HepG2 (cell line): Measurements from ENCODE around the gene PDE4D. TPM values are rescaled to one million over a fixed set of nuclear protein-coding genes. Genes with fewer than 3 reads are reported as not detected.

Source experiments
- ATAC-seq: fragments of 200-7000 bp; cut with Tn5 transposase; 3 replicates; pipeline ENCODE4 v1.9.1; 2020; ENCODE audit warnings: mild to moderate bottlenecking, moderate library complexity
- BruUV-seq: library from RNA; stranded (reverse); fragments of 400-500 nt; replicated peaks from 2 replicates; lab custom pipeline; 2021; lab: Mats Ljungman, UMichigan
- CTCF ChIA-PET: fragments of 300-600 bp; formaldehyde crosslinking; extraction: SDS; loops from one replicate; lab custom pipeline; 2021; ENCODE audit warnings: low total read pairs, inconsistent platforms, low intra/inter-chr PET ratio; lab: Yijun Ruan, JAX
- POLR2A ChIA-PET: fragments of 350-600 bp; sonication (Branson Sonifier 250); formaldehyde crosslinking; loops from one replicate; lab custom pipeline; 2020; ENCODE audit warnings: antibody characterized with exemption, inconsistent platforms; lab: Yijun Ruan, JAX
- DNase-seq: peaks from one replicate; pipeline ENCODE4 v3.0.0-alpha.2; 2015; ENCODE audit warnings: low spot score
- FAIRE-seq: peaks from 3 replicates; lab custom pipeline; 2011; peaks lifted over from hg19 to GRCh38; lab: Jason Lieb, UNC
- H2AFZ ChIP-seq: one replicate; pipeline ENCODE4 v1.6.1; 2011; ENCODE audit warnings: low read length, inconsistent platforms
- H3K27ac ChIP-seq: fragments of 300-600 bp; 3 replicates; pipeline ENCODE4 v1.8.0; 2011; ENCODE audit warnings: mixed run types, mild to moderate bottlenecking, mixed read lengths, low read length, inconsistent platforms; ENCODE audit not compliant: insufficient read depth; ENCODE audit errors: extremely low read length
- H3K27me3 ChIP-seq, 2 experiments: fragments of 200-600 bp in 1 of 2; 2 replicates in 1 of 2; 3 replicates in 1 of 2; pipeline versions ENCODE4 v1.6.0 to v1.8.0; 2011; ENCODE audit warnings: low read length in 2 of 2, mild to moderate bottlenecking in 2 of 2, moderate library complexity in 2 of 2, inconsistent platforms in 1 of 2; ENCODE audit not compliant: insufficient read depth in 2 of 2, control insufficient read depth in 1 of 2
- H3K36me3 ChIP-seq, 2 experiments: fragments of 200-600 bp in 1 of 2; replicated peaks in 1 of 2; 2 replicates in 1 of 2; 3 replicates in 1 of 2; pipeline versions ENCODE4 v1.5.1 to v1.8.0; 2011; ENCODE audit warnings: low read length in 2 of 2, inconsistent platforms in 1 of 2; ENCODE audit not compliant: insufficient read depth in 2 of 2, control insufficient read depth in 1 of 2
- H3K4me1 ChIP-seq: 2 replicates; pipeline ENCODE4 v1.5.1; 2012; ENCODE audit warnings: low read length, inconsistent platforms; ENCODE audit not compliant: insufficient read depth
- H3K4me2 ChIP-seq: 2 replicates; pipeline ENCODE4 v1.6.0; 2011; ENCODE audit warnings: low read depth, low read length, inconsistent platforms
- H3K4me3 ChIP-seq, 3 experiments: fragments of 200-600 bp in 1 of 3; sonication (generic), shearing (Covaris generic) in 1 of 3; replicated peaks in 1 of 3; 2 replicates each; pipeline ENCODE4 v1.5.1; 2011 to 2016; ENCODE audit warnings: low read length in 3 of 3, inconsistent platforms in 2 of 3, low read depth in 2 of 3, mild to moderate bottlenecking in 2 of 3, control low read depth in 1 of 3, mixed read lengths in 1 of 3; ENCODE audit not compliant: insufficient read depth in 1 of 3
- H3K79me2 ChIP-seq: one replicate; pipeline ENCODE4 v1.6.1; 2011; ENCODE audit warnings: low read length, inconsistent platforms; ENCODE audit not compliant: insufficient read depth
- H3K9ac ChIP-seq: 2 replicates; pipeline ENCODE4 v1.6.0; 2011; ENCODE audit warnings: mild to moderate bottlenecking, low read depth, low read length, inconsistent platforms; ENCODE audit not compliant: insufficient read depth
- H3K9me3 ChIP-seq: 2 replicates; pipeline ENCODE4 v1.5.1; 2012; ENCODE audit warnings: mild to moderate bottlenecking, low read length
- H4K20me1 ChIP-seq: 2 replicates; pipeline ENCODE4 v1.6.0; 2011; ENCODE audit warnings: inconsistent platforms, mild to moderate bottlenecking, low read length, moderate library complexity; ENCODE audit not compliant: insufficient read depth
- DMTF1 ChIP-seq: sonication (generic); formaldehyde crosslinking; IDR thresholded peaks from 2 replicates; pipeline ENCODE4 v1.4.0; 2020; ENCODE audit warnings: mild to moderate bottlenecking, missing genetic modification reagents
- RBAK ChIP-seq: sonication (generic); formaldehyde crosslinking; IDR thresholded peaks from 2 replicates; pipeline ENCODE4 v1.5.1; 2020; ENCODE audit warnings: mild to moderate bottlenecking, missing genetic modification reagents
- TCF7 ChIP-seq: sonication (generic); IDR thresholded peaks from 2 replicates; pipeline ENCODE4 v1.6.1; 2016; ENCODE audit warnings: antibody characterized with exemption, low read depth
- ZEB1 ChIP-seq: IDR thresholded peaks from 2 replicates; pipeline ENCODE4 v1.6.1; 2012; ENCODE audit warnings: mild to moderate bottlenecking, low read depth, inconsistent platforms; ENCODE audit not compliant: insufficient replicate concordance
- ZNF619 ChIP-seq: sonication (generic); formaldehyde crosslinking; IDR thresholded peaks from 2 replicates; pipeline ENCODE4 v1.4.0; 2020; ENCODE audit warnings: mild to moderate bottlenecking, missing genetic modification reagents
- WGBS: methylation state at CpG from one replicate; pipeline ENCODE4 v1.1.6; 2017; ENCODE audit warnings: low lambda C conversion rate; 5-methylcytosine and 5-hydroxymethylcytosine counted together
- in situ Hi-C: cut with HindIII; loops from 2 replicates; pipeline ENCODE4 v1.10.0; 2017; ENCODE audit warnings: low pct_unique_long_range_greater_than_20kb; ENCODE audit not compliant: extremely low pct_ligation_motif_present
- intact Hi-C: fragments of 100-400 bp; cut with micrococcal nuclease; formaldehyde crosslinking; loops from one replicate; pipeline ENCODE4 v1.10.0; 2022; ENCODE audit not compliant: unreplicated experiment
- polyA plus RNA-seq, 8 experiments: library from polyadenylated mRNA; depleted of rRNA in 3 of 8; stranded (reverse) in 7 of 8; unstranded in 1 of 8; fragments of >200 nt; fragmentation: Illumina TruSeq in 4 of 8; extraction: Trizol in 4 of 8; gene quantifications; 2 replicates each; pipeline versions ENCODE4 v1.2.1 to v1.2.3, GENCODE V29; 2011 to 2016; ENCODE audit warnings: low read depth in 4 of 8, missing spikeins in 1 of 8, mixed read lengths in 1 of 8; ENCODE audit not compliant: insufficient read depth in 1 of 8
- total RNA-seq, 5 experiments: library from RNA; depleted of rRNA; stranded (reverse); fragments of >200 nt; fragmentation: Illumina TruSeq; extraction: Trizol; gene quantifications; 2 replicates each; pipeline ENCODE4 v1.2.3, GENCODE V29; 2016; ENCODE audit warnings: low read depth in 1 of 5

PDE4D gene
- total and polyA plus RNA-seq, 2 of the 13 experiments (the other 11 are each of a cell fraction or from before 2014, with no cell fraction given): 7.0 to 12.2 TPM

GRCh38 chr5:59800347-59800893, 93.1 kb downstream of the PDE4D start:
- in situ Hi-C loops (no loop called here), intact Hi-C loops (loop anchor here (2.0 to 5.0 kb wide), 3 partner anchors 128 to 408 kb away; no protein-coding TSS in a partner anchor)
- Histone ChIP-seq H2AFZ (no peak overlapping the region), H3K4me1 (no peaks in the 10 kb centered on the region), H3K4me3 (no peak overlapping the region), H3K27me3 (no peaks in the 10 kb centered on the region), H3K79me2 (no peaks in the 10 kb centered on the region), H3K4me2 (no peak overlapping the region), H3K36me3 (no peaks in the 10 kb centered on the region), H4K20me1 (no peaks in the 10 kb centered on the region), H3K9me3 (no peaks in the 10 kb centered on the region), H3K27ac (no peak overlapping the region), H3K9ac (no peak overlapping the region)
- ChIA-PET CTCF (interaction anchor here (1.1 to 1.2 kb wide), 2 partner anchors 13 to 294 kb away, joined by 3 to 5 read pairs; no protein-coding TSS in a partner anchor), POLR2A (no interaction called here)
- FAIRE-seq: no peak
- no peak for DNase-seq
- 93% methylated on average over 1 of the region's 1 CpG for WGBS
- ATAC-seq: no peak
- TF ChIP-seq ZEB1 (no peak), RBAK (CRISPR knock-in tag) (no peak), ZNF619 (CRISPR knock-in tag) (no peak), TCF7 (no peak), DMTF1 (CRISPR knock-in tag) (no peak)
- no TSS peak for BruUV-seq
